Neural progenitor cell (in vitro differentiated cells): ENCODE results near the gene TMEM225B.

Source experiments
- CTCF ChIP-seq: fragments of 200-600 bp; sonication (generic); IDR thresholded peaks from 2 replicates; pipeline ENCODE4 v1.5.1; 2017; ENCODE audit warnings: antibody characterized with exemption, mild to moderate bottlenecking
- EZH2 ChIP-seq: fragments of 200-600 bp; sonication (generic); IDR thresholded peaks from 2 replicates; pipeline ENCODE4 v1.6.1; 2017; ENCODE audit warnings: antibody characterized with exemption, mild to moderate bottlenecking, moderate library complexity

GRCh38 chr7:99557940-99558305 is 40.1 kb upstream of the TMEM225B start:
- TF ChIP-seq CTCF (no peak), EZH2 (no peak)
